GM12878 (cell line): Measurements from ENCODE around the gene MLPH.

ENCODE experiments used
- BCL11A ChIP-seq: IDR thresholded peaks from 2 replicates; pipeline ENCODE4 v1.6.1; 2011; ENCODE audit warnings: low read depth, low read length
- CREB1 ChIP-seq: IDR thresholded peaks from 2 replicates; pipeline ENCODE4 v1.6.1; 2012; ENCODE audit warnings: low read depth, mild to moderate bottlenecking, inconsistent platforms
- EP300 ChIP-seq, 2 experiments: fragments of 150-350 bp in 1 of 2; IDR thresholded peaks; 2 replicates each; pipeline ENCODE4 v1.6.1; 2011 to 2012; ENCODE audit warnings: low read depth in 2 of 2, low read length in 2 of 2, borderline replicate concordance in 1 of 2, improper control_type of control experiment in 1 of 2, inconsistent platforms in 1 of 2; ENCODE audit not compliant: control insufficient read depth in 1 of 2
- POLR2A ChIP-seq: IDR thresholded peaks from 2 replicates; pipeline ENCODE4 v1.6.1; 2011; ENCODE audit warnings: low read depth, mild to moderate bottlenecking, low read length
- SUPT20H ChIP-seq: IDR thresholded peaks from 2 replicates; pipeline ENCODE4 v1.6.1; 2011; ENCODE audit warnings: low read depth, mild to moderate bottlenecking, low read length, moderate library complexity, borderline replicate concordance; ENCODE audit not compliant: control insufficient read depth
- TF ChIP-seq, protein P1 (sequence below), 3 experiments: IDR thresholded peaks in 2 of 3; conservative IDR thresholded peaks in 1 of 3; 2 replicates each; pipeline ENCODE4 v1.5.1; 2011; ENCODE audit warnings: low read depth in 3 of 3, low read length in 3 of 3, mild to moderate bottlenecking in 3 of 3, control low read depth in 2 of 3, moderate library complexity in 2 of 3, inconsistent platforms in 1 of 3, mixed read lengths in 1 of 3; ENCODE audit not compliant: control insufficient read depth in 2 of 3, insufficient read depth in 1 of 3; ENCODE audit errors: extremely low read depth in 1 of 3
- TF ChIP-seq, protein P2 (sequence below): IDR thresholded peaks from 2 replicates; pipeline ENCODE4 v1.6.1; 2011; ENCODE audit warnings: low read depth, mild to moderate bottlenecking, low read length, moderate library complexity, borderline replicate concordance; ENCODE audit errors: extremely low read depth

DNA sequence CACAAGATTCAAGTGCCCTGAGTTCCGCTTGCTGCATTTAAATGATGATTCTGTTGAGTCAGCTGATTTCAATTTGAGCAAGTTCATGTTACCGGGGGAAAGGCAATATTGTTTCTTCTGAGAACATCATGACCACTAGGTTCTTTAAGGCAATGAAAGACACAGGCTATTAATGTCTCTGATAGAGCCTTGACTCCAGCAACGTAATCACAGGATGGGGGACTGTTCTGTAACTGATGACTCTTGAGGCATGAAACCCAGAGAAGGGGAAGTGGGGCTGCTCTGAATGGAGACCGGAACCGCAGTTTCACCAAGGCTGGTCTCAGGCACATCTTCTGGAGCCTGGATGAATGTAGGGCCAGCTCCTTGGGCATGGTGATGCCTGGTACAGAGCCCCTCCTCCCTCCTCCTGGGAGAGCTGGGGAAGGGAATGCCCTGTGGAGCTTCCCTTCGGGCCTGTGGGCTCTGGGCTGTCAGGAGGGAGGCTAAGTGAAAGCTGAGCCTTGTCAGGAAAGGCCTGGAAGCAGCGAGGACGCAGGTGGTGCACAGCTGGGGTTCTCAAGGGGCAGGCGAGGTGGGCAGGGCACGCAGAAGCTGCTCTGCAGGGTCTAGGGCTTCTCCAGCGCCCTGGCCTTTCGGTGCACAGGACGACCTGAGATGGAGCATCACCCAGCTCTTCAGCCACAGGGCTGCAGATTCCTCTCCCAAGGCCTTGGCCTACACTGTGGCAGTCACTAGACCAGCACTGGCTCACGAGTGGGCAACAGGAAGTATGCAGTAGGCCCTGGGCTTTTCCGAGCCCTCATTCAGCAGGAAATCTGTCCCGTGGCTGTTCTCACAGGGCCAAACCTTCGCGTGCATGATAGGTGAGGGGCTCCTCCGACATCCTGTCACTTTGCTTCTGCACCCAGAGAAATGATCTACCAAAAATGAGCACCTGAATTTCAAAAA lies 42.7 kb downstream of the MLPH start:
- TF ChIP-seq EP300 (IDR thresholded peaks at IDR 0.05; ENCODE audit: borderline replicate concordance in 1 of 2, control insufficient read depth in 1 of 2, low read depth in 2 of 2, low read length in 2 of 2) (peak in 1 of 2 experiments; percentile 37; a peak in 1 of 4 replicates), POLR2A (no peak), CREB1 (peak; percentile 47; the same call in 1 of the 2 replicates), SUPT20H (no peak), BCL11A (0 out of 2 replicates have a peak, but pooled peaks have one; percentile 44)
- TF ChIP-seq, protein P1, sequence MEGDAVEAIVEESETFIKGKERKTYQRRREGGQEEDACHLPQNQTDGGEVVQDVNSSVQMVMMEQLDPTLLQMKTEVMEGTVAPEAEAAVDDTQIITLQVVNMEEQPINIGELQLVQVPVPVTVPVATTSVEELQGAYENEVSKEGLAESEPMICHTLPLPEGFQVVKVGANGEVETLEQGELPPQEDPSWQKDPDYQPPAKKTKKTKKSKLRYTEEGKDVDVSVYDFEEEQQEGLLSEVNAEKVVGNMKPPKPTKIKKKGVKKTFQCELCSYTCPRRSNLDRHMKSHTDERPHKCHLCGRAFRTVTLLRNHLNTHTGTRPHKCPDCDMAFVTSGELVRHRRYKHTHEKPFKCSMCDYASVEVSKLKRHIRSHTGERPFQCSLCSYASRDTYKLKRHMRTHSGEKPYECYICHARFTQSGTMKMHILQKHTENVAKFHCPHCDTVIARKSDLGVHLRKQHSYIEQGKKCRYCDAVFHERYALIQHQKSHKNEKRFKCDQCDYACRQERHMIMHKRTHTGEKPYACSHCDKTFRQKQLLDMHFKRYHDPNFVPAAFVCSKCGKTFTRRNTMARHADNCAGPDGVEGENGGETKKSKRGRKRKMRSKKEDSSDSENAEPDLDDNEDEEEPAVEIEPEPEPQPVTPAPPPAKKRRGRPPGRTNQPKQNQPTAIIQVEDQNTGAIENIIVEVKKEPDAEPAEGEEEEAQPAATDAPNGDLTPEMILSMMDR (IDR thresholded peaks at IDR 0.05 in 2 of 3, conservative IDR thresholded peaks at IDR 0.05 in 1 of 3; ENCODE audit: control insufficient read depth in 2 of 3, extremely low read depth in 1 of 3, insufficient read depth in 1 of 3, low read depth in 3 of 3, low read length in 3 of 3) = no peak
- TF ChIP-seq, protein P2, sequence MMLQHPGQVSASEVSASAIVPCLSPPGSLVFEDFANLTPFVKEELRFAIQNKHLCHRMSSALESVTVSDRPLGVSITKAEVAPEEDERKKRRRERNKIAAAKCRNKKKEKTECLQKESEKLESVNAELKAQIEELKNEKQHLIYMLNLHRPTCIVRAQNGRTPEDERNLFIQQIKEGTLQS = no peak
